ENCODE data around the gene CCDC9B.

GRCh38 chr15:40377606-40378005, 36.9 kb upstream of the CCDC9B start:
- TF ChIP-seq CTCF (IDR thresholded peaks at IDR 0.05) (no peak), EP300 (IDR thresholded peaks at IDR 0.05; ENCODE audit: borderline replicate concordance in 1 of 2, low read depth in 1 of 2, low read length in 1 of 2) (no peak), RXRA (IDR thresholded peaks at IDR 0.05; ENCODE audit: borderline replicate concordance, low read depth) (no peak), USF2 (IDR thresholded peaks at IDR 0.05; ENCODE audit: borderline replicate concordance, low read depth, low read length) (no peak)
- TF ChIP-seq, protein P1, sequence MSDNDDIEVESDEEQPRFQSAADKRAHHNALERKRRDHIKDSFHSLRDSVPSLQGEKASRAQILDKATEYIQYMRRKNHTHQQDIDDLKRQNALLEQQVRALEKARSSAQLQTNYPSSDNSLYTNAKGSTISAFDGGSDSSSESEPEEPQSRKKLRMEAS (IDR thresholded peaks at IDR 0.05; ENCODE audit: low read depth): no peak

Measured in SK-N-SH (cell line).